Left hindlimb (tissue), 1 donor: ENCODE measurements around the gene PTPRCAP.
A peak's percentile ranks its signal among the peaks of the same experiment; 100 is the strongest.
"Not testable (repeated sequence)": the region's sequence is repeated elsewhere in the genome, so short reads cannot be mapped to it uniquely, and the experiment has no call there.

Source experiments
- DNase-seq: peaks from one replicate; pipeline ENCODE4 v3.0.0-alpha.2; 2018

Gene PTPRCAP

DNA sequence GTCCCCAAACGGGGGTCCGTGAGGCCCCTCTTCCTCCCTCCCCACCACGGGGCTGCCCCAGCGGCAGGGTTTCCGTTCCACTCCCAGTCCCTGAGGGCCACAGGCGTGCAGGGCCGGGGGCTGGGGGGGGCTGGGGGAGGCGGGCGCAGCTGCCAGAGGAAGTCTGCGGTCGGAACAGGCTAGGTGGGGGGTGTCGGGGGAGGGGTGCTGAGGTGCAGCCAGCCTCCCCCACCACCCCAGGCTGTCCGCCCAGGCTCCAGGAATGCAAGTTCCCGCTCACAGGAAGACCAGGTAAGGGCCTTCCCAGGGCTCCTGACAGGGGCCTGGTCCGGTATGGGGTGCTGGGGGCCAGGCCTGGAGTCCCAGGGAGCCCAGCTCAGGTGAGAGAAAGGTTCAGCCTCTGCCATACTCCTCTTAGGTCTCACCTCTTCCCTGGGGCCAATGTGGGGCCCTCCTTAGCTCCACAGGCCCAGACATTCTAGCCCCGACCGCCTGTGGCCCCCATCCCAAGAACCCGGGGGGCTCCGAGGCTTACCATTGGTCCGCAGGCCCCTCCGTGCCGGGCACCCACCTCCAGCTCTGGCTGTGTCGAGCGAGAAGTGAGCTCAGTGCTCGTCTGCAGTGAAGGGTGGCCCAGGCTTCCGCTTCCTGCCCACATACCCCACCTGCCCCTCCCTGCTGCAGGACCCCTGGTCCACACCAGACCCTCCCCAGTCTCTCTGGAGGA, at the start of gene PTPRCAP:
TSS of gene PTPRCAP (minus strand) at position 601 of the 727 bp plus-strand sequence. CDS start at position 538, 63 bp downstream.
- DNase-seq = no peak

DNA sequence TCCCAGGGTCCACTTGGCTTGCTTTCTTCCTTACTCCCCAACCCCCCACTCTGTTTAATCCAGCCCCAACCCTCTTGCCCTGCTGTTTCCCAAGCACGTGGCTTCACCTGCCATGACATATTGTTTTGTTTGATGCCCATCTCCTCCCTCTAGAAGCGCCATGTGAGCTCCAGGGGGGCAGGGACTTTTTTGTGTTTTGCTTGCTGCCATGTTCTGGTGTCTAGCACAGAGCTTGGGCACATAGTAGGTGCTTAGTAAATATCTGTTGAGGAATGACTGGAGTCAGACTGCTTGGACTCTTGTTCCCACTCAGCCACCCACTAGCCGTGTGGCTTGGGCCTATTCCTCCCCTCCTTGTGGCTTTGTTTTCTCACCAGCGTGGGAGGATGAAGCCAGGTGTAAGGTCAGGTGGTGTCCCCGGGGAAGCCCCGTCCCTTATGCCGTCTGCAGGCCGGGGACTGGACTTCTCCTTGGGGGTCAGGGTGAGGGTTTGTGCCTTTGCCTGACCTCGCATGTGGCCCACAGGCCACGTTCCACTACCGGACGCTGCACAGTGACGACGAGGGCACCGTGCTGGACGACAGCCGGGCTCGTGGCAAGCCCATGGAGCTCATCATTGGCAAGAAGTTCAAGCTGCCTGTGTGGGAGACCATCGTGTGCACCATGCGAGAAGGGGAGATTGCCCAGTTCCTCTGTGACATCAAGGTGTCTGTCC, 49.2 kb upstream of the PTPRCAP start:
- no peak for DNase-seq

DNA sequence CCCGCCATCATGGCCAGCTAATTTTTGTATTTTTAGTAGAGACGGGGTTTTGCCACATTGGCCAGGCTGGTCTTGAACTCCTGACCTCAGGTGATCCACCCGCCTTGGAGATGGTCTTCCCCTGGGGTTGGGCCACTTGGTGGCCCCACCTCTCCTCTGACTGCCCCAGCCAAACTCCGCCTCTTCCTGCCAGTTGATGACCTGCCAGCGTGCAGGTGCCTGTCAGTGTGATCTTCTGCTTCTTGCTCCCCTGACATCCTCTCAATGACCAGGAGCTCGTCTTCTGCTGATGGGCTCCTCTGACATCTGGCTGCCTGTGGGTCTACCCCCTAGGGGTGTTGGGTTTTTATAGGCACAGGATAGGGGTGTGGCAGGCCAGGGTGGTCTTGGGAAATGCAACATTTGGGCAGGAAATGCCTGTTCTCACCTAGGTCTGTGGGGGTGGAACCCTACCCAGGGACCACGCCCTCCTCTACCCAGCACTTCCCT, 48.4 kb upstream of the PTPRCAP start:
- DNase-seq = not testable (repeated sequence)

- no peak for DNase-seq
Observed at GRCh38 chr11:67484847-67485311, 47.4 kb upstream of the PTPRCAP start.

DNA sequence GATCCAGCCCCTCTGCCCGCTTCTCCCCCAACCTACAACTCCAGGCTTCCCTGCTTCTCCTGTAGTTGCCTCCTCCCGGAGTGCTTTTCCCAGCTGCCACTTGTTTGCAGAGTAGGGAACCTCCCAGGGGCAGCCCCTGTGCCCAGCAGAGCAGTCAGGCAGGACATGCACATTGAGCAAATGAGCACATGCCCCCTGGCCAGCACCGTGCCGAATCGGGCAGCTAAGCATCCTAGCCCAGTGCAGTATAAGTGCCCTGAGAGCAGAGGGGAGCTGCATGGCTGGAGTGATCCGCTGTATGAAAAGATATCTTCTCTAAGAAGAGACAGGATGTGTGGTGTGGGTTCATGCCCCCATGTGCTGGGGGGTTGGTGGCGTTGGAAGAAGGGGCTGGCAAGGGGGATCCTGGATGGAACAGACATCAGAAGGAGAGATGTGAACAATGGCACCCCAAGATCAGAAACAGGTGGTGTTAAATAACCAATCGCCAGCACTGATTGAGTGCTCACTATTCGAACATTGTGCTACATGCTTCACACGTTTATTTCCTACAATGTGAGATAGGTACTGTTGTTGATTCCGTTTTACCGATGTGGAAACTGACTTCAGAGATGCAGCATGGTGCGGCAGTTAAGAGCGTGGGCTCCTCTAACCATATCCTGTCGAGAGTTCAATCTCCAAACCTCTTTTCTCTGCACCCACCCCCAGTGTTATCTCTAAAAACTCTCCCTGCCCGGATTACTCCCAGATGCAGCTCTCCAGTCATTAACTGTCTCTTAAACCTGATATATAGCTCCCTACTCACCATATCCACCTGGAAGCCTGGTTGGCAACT, 46.6 kb upstream of the PTPRCAP start:
- DNase-seq = no peak

DNA sequence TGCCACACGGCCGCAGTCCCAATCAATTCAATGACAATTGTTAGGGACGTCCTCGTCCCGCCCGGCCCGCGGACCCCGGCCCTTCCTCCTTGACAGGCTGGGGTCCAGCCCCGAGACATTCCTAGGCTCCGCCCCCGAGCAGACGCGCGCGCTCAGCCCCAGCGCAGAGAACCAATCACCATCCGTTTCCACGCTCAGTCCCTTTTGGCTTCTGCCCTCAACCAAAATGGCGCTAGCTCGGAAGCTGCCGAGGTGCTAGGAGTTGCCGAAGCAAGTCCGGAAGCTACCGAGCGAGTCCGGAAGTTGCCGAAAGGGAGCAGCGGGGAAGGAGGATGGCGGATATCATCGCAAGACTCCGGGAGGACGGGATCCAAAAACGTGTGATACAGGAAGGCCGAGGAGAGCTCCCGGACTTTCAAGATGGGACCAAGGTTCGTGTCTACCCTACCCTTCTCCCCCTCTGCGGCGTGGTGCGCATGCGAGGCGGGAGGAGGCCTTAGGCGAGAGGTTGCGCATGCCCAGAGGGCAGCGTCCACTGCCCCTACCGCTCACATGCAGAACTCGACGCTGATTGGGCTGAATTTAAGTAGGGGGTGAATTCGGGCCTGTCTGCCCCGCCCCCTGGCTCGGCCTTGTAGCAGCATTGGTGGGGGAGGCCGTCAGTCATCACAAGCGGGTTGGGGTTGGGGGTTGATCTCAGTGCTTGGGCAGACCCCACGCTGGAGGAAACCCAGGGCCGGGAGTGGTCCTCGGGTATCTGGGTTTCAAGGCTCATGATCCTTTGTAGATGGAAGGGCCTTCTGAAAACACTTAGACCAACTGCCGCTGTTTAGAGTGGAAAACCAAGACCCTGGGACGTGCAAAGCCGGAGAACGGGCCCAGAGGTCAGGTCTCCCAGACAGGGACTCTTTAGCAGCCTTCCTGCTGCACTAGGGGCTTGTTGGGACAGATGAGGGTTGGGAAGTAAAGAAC, 45.6 kb upstream of the PTPRCAP start, which contains the start of gene AIP:
TSS of gene AIP (plus strand) at position 200 of the 972 bp plus-strand sequence. CDS start at position 333, 133 bp downstream.
- DNase-seq = peak; percentile 98

GRCh38 chr11:67482275-67482826, 44.9 kb upstream of the PTPRCAP start:
- no peak for DNase-seq

- DNase-seq = not testable (repeated sequence)
Observed at GRCh38 chr11:67477344-67478050, 40.0 kb upstream of the PTPRCAP start.

DNA sequence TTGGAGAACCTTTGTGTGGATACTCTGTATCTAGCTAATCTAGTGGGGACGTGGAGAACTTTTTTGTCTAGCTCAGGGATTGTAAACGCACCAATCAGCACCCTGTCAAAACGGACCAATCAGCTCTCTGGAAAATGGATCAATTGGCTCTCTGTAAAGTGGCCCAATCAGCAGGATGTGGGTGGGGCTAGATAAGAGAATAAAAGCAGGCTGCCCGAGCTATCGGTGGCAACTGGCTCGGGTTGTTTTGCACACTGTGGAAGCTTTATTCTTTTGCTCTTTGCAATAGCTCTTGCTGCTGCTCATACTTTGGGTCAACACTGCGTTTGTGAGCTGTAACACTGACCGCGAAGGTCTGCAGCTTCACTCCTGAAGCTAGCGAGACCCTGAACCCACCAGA, 39.2 kb upstream of the PTPRCAP start:
- DNase-seq = not testable (repeated sequence)

- DNase-seq = no peak
Observed at GRCh38 chr11:67472882-67473281, 35.4 kb upstream of the PTPRCAP start.

DNA sequence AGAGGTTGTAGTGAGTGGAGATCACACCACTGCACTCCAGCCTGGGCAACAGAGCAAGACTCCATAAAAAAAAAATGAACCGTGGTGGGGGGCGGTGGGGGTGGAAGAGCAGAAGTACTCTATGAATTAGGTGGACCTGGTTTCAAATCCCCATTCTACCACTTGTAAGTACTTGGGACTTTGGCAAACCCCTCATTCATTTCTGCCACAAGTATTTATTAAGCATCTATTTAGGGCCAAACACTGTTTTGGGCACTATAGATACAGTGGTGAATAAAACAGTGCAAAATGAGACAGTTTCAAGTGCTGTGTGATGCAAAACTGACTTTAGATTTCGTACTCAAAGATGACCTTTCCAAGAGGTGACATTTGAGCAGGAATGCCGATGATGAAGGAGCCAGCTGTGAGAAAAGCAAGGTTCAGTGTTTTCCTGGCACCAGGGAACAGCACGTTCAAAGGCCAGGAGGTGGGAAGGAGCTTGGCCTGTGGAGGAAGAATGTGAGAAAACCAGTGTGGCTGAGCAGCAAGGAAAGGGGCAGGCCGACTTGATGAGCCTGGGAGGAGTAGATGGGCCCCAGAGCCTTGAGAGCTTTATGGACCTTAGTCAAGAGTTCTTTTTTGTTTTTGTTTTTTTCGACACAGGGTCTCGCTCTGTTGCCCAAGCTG, 33.0 kb upstream of the PTPRCAP start:
- no peak for DNase-seq

GRCh38 chr11:67469508-67469811, 32.0 kb upstream of the PTPRCAP start:
- no peak for DNase-seq

- DNase-seq = peak; percentile 96
Observed at GRCh38 chr11:67468759-67469507, 31.5 kb upstream of the PTPRCAP start, which contains the start of gene TMEM134. Gene TMEM134, minus strand, starts transcription at chr11:67469251. Its CDS starts 59 bp downstream, at chr11:67469192.

GRCh38 chr11:67468456-67468758, 30.9 kb upstream of the PTPRCAP start:
- DNase-seq = no peak

DNA sequence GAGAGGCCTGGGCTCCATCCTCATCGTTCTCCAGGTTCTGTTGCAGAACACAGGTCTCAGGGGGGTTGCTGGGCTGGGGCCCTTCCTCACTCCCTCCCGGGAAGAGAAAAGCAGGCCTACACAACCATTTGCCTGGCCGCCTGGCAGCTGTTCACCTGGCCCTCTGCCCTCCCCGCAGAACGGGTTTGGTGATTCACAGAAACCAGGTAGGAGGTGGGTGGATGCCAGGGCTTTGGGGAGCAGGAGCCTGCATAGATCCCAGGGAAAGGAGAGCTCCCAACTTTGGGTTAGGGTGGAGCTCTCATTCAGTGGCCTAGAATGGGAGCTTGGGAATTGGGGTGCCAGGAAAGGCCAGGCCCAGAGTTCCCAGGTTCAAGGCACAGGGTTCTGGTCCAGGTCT, 30.6 kb upstream of the PTPRCAP start:
- no peak for DNase-seq

DNA sequence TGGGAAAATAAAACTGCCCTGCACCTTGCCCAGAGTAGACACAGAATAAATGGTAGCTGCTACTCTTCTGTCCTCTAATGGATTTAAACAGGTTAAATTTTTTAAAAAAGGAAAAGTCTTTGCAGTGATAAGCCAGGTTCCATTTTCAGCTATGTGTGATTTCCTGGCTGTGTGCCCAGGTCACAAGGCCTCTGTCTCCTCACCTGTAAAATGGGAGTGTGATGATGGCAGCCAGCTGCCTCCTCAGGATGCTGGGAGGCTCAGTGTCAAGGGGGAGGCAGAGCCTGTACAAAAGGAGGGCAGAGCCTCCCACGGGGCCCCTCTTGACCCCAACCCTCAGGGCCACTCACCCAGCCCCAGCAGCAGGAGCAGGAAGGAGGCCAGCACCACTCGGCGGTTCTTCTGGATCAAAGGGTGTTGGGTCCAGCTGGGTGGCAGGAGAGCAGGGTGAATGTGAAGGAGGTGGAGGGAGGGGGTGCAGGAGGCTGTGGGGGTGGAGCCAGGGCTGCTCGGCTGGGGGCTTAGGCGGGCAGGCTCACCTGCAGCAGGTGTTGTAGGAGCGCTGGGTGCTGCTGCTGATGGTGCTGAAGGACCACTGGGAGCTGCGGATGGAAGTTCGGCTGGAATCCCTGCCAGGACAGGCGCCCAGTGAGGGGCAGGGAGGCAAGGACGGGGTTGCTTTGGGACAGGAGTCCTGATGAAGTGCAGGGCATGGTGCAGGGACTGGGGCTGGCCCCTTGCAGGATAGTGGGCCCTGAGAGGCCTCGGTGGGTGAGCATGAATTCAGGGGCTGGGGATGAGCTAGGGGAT, 29.7 kb upstream of the PTPRCAP start:
- DNase-seq = no peak

DNA sequence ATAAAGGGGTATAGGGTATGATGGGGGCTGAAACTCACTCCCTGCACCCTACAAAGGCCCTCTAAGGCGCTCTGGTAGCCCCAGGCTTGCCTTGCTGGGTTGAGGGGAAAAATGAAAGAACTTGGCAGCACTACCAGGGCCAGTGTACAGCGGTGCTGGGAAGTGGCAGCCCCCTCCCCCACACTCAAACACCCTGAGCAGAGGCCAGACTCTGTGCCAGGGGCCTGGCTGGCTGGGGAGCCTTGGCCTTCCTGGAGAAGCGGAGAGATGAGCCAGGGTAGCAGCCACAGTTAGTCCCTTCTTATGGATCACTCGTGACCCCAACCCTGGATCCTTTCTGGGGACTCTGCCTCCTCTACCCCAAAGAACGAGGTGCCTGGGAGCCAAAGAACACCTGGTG, 28.9 kb upstream of the PTPRCAP start:
- no peak for DNase-seq

- DNase-seq = not testable (repeated sequence)
Observed at GRCh38 chr11:67465530-67465929, 28.0 kb upstream of the PTPRCAP start.

GRCh38 chr11:67465189-67465510, 27.7 kb upstream of the PTPRCAP start:
- DNase-seq = no peak
